HG02798 (cell line): ENCODE measurements around the gene SESTD1.

Experiments
- ATAC-seq: cut with Tn5 transposase; IDR thresholded peaks from one replicate; pipeline ENCODE4 v1.9.1; 2021; ENCODE audit warnings: mild to moderate bottlenecking; ENCODE audit not compliant: unreplicated experiment, poor library complexity

SESTD1 gene

GRCh38 chr2:179195141-179195540 is 69.5 kb downstream of the SESTD1 start:
- no peak for ATAC-seq

GRCh38 chr2:179193759-179194394 is 70.8 kb downstream of the SESTD1 start:
- no peak for ATAC-seq

DNA sequence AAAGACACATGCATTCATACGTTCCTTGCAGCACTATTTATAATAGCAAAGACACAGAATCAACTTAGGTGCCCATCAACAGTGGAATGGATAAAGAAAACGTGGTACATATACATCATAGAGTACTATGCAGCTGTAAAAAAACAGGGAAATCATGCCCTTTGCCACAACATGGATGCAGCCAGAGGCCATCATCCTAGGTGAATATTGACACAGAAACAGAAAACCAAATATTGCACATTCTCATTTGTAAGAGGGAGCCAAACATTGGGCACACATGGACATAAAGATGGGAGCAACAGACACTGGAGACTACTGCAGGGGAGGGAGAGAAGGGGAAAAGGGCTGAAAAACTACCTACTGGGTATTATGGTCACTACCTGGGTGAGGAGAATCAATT is 73.5 kb downstream of the SESTD1 start:
- no peak for ATAC-seq

GRCh38 chr2:179186126-179186525 is 78.5 kb downstream of the SESTD1 start:
- ATAC-seq: no peak

GRCh38 chr2:179184610-179185009 is 80.0 kb downstream of the SESTD1 start:
- ATAC-seq: no peak

DNA sequence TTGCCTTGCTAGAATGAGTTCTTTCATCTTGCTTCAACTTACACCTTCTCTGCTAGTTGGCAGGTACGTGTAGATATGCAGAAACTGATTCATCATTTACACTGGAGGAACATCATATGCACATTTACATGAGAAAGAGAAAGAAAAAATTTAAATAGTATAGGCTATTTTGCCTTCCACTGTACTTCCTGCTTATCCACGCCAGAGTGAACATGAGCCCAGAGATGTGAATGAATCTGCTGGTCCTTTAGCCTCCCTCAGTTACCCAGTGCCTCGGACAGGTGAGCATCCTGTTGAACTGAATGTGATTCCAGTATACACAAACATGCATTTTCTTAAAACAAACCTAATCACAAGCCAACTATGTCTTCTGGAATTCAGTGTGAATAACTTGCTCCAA is 83.6 kb downstream of the SESTD1 start:
- peak; percentile 46 for ATAC-seq

- no peak for ATAC-seq
Observed at GRCh38 chr2:179180242-179180641, 84.4 kb downstream of the SESTD1 start.

DNA sequence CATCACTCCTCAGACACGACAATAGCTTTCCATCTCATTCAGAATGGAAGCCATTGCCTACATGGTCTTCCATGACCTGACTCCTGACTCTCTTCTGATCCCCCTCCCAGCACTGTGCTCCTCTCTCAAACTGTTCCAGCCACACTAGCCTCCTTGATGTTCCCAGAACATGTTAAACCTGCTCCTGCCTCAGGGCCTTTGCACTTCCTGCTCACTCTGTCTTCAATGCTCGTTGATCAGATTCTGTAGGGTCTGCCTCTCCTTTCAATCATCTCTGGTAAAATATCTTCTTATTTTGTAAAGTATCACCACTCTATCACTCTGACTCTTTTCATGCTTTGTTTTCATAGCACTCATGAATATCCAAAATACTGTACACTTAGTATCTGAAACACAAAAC is 84.9 kb downstream of the SESTD1 start:
- ATAC-seq: no peak

- no peak for ATAC-seq
Observed at GRCh38 chr2:179177694-179178093, 86.9 kb downstream of the SESTD1 start.

DNA sequence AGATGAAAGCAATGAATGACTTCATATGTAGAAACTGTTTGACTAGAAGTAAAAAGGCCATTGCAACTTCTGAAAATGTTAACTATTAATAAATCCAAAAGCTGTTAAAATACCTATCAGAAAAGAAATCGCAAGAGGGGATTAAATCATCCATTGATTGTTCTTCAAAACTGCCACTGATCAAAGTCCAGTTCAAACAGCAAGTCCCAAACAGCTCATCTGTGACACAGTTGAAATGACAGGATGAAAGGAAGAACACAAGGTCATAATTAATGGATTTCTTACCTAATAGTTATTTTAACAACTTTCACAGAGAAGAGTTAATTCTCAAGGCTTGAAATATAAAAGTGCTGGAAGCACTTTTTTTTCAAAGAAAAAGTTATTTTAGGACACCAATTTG is 90.4 kb downstream of the SESTD1 start:
- no peak for ATAC-seq

DNA sequence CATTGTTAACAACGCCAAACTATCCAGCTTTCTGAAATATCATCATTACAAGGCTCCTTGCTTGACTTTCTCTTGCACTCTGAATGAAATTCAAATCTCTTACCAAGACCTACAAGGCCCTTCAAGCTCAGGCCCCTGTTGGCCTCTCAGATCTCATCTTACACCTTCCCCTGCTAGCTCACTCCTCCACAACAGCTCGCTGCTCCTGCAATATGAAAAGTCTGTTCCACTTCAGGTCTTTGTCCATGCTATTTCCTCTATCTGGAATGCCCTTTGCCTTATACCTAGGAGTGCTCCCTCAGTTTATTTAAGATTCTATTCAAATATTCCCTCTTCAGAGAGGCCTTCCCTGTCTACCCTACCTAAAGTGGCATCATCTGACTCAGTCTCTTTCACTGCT is 91.7 kb downstream of the SESTD1 start:
- ATAC-seq: no peak

- no peak for ATAC-seq
Observed at GRCh38 chr2:179171371-179171770, 93.3 kb downstream of the SESTD1 start.

DNA sequence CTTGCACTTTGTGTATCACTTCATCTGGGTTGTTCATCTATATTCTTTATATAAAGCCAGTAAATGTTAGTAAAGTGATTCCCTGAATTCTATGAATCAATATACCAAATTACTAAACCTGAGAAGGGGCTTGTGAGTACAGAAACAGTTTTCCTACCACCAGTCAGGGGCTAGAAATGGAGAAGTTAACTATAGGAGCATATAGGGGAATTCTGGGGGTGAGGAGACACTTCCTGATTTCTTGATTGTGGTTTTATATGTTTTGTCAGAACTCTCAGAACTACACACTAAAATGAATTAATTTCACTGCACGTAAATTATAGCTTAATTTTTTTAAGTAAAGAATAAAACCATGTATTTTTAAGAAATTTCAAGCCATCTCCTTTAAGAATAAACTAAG is 93.7 kb downstream of the SESTD1 start:
- ATAC-seq: no peak

DNA sequence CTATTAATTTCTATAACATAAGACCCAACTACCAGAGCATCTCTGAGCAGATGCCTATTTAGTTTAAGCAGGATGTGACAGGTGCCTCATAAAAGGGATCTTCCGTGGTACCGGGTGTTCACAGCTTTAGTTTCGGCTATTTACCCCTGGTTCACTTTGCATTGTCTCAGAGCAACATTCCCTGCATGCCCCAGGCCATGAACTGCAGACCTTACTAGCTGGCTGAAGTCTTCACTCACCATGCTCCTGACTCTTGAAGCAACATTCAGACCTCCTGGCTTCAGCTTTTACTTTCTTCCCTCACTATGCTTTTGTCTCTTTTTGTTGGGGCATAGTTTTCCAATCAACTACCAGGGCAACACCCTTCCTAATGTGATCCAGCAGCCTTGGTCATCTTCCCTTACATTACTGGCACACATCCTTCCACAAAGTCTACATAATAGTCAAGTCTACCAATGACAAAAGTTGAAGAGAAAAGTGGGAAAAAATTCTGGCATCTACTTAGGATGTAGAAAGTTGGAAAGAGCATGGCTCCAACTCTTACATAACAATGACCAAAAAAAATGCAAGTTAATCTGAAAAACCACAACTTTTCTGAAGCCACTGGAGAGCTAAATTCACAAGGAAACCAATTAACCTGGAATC is 99.2 kb downstream of the SESTD1 start:
- ATAC-seq: no peak

GRCh38 chr2:179141206-179141605 is 123.4 kb downstream of the SESTD1 start:
- ATAC-seq: no peak

DNA sequence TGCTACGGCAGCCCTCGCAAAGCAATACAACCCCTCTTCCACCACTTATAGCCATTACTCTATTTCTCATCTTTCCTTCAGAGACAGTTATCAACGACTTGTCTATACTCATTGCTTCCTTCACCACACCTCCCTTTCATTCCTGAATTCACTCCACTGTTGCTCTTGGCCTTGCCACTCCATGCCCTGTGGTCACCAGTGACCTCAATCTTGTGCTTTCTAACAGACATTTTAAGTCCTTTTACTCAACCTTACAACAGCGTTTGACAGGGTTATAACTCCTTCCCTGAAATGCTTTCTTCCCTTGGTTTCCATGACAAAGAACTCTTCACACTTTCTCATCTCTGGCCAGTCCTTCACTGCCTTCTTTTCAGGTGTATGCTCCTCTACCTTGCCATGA is 124.1 kb downstream of the SESTD1 start:
- no peak for ATAC-seq

DNA sequence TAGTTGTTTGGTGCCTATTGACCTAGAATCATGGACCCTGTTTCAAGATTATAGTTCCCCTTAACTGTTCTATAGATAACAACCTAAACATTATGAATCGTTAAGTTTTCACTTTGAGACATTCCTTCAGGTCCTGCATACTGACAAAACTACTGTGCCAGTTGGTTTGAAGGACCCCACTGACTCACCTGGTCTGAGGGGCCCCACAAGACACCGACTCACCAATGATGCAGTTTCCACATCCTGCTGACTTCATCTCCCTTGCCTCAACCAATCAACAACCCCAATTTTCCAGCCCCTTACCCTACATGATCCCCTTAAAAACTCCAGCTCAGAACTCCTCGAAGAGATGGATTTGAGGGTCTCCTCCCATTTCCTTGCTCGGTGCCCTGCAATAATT is 125.1 kb downstream of the SESTD1 start:
- ATAC-seq: no peak

- no peak for ATAC-seq
Observed at GRCh38 chr2:179137200-179137759, 127.4 kb downstream of the SESTD1 start.

DNA sequence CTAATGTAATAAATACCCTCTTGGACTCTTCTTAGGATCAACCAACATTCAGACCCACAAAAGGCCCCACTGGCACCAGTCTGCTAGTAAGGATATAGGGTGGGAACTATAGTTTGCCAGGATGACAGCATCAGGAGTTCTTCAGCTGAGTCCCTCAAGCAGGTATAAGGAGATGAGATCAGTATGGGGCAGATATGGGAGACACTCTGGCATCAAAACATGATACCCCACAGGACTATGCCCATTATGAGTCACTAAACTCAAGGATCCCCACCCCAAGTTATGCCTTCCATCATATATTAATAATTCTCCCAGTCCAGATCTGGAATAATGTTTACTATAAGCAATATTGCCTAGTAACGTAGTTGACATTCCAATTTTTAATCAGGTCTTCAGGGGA is 131.6 kb downstream of the SESTD1 start:
- no peak for ATAC-seq

GRCh38 chr2:179132076-179132475 is 132.6 kb downstream of the SESTD1 start:
- no peak for ATAC-seq

DNA sequence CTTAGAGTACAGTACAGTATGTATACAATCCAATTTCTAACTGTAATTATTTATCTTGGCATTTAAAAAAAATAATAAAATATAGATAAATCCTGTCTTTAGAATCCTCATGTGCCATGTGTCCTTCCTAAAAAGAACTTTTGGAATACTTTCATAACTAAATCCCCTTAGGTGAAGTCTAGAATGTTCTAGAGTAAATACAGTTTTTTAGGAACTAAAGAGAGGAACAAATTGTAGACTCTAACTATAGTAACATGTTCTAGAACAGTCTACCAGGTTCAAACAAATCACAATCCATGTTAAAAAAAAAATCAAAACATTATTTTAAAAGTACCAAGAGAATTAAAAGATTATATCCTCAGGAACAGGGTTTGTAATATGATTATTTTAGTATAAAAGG is 134.1 kb downstream of the SESTD1 start:
- no peak for ATAC-seq
